DOHH2 (cell line): ENCODE results near the gene RAD51B.

ENCODE experiments used
- H3F3A ChIP-seq: fragments of 200-600 bp; sonication (generic), shearing (Covaris generic); 2 replicates; pipeline ENCODE4 v1.6.0; 2016; ENCODE audit warnings: antibody characterized with exemption, mild to moderate bottlenecking; ENCODE audit not compliant: control insufficient read depth, insufficient read depth
- H3K27ac ChIP-seq: fragments of 200-600 bp; sonication (generic); 2 replicates; pipeline ENCODE4 v1.5.1; 2014; ENCODE audit warnings: low read depth, mild to moderate bottlenecking, low read length, moderate library complexity
- H3K27me3 ChIP-seq: fragments of 200-600 bp; sonication (generic); 2 replicates; pipeline ENCODE4 v1.6.1; 2014; ENCODE audit warnings: mild to moderate bottlenecking, low read length, mixed read lengths; ENCODE audit not compliant: control insufficient read depth
- H3K36me3 ChIP-seq: fragments of 200-600 bp; sonication (generic); 2 replicates; pipeline ENCODE4 v1.6.1; 2014; ENCODE audit warnings: mild to moderate bottlenecking, low read length, moderate library complexity, mixed read lengths; ENCODE audit not compliant: control insufficient read depth
- H3K4me1 ChIP-seq: fragments of 200-600 bp; sonication (generic); 2 replicates; pipeline ENCODE4 v1.6.1; 2014; ENCODE audit warnings: mild to moderate bottlenecking, low read length, mixed read lengths; ENCODE audit not compliant: control insufficient read depth
- H3K4me2 ChIP-seq: fragments of 200-600 bp; sonication (generic); 2 replicates; pipeline ENCODE4 v1.6.0; 2014; ENCODE audit warnings: mild to moderate bottlenecking, low read length, moderate library complexity
- H3K4me3 ChIP-seq: fragments of 200-600 bp; sonication (generic); 2 replicates; pipeline ENCODE4 v1.5.1; 2014; ENCODE audit warnings: mild to moderate bottlenecking, low read length, mixed read lengths
- H3K79me2 ChIP-seq: fragments of 200-600 bp; sonication (generic); 2 replicates; pipeline ENCODE4 v1.6.1; 2014; ENCODE audit warnings: mild to moderate bottlenecking, low read length, mixed read lengths; ENCODE audit not compliant: control insufficient read depth
- H3K9me2 ChIP-seq: fragments of 200-600 bp; sonication (generic); replicated peaks from 2 replicates; pipeline ENCODE4 v1.6.1; 2014; ENCODE audit warnings: mild to moderate bottlenecking, low read length, mixed read lengths; ENCODE audit not compliant: control insufficient read depth
- H3K9me3 ChIP-seq: fragments of 200-600 bp; sonication (generic); 2 replicates; pipeline ENCODE4 v1.6.1; 2014; ENCODE audit warnings: antibody characterized with exemption, low read length, mixed read lengths; ENCODE audit not compliant: control insufficient read depth, insufficient read depth
- H4K20me1 ChIP-seq: fragments of 200-600 bp; sonication (generic); 2 replicates; pipeline ENCODE4 v1.6.0; 2014; ENCODE audit warnings: low read depth, mild to moderate bottlenecking, antibody characterized with exemption, low read length, moderate library complexity; ENCODE audit not compliant: control insufficient read depth, insufficient read depth
- CTCF ChIP-seq: fragments of 200-600 bp; sonication (generic); IDR thresholded peaks from one replicate; pipeline ENCODE4 v1.5.1; 2014; ENCODE audit warnings: antibody characterized with exemption, mild to moderate bottlenecking, low read depth, low read length; ENCODE audit not compliant: poor library complexity, severe bottlenecking
- EZH2phosphoT487 ChIP-seq: fragments of 200-600 bp; sonication (generic); IDR thresholded peaks from 2 replicates; pipeline ENCODE4 v1.6.1; 2017; ENCODE audit warnings: borderline replicate concordance, mild to moderate bottlenecking, antibody characterized with exemption, low read length, moderate library complexity, mixed read lengths

The RAD51B gene

GRCh38 chr14:68413509-68413908 lies 593.9 kb downstream of the RAD51B start:
- Histone ChIP-seq H3K9me3 (no peaks in the 10 kb centered on the region), H3K4me3 (no peak overlapping the region), H3K4me2 (no peak overlapping the region), H3K79me2 (no peaks in the 10 kb centered on the region), H3K36me3 (no peaks in the 10 kb centered on the region), H3K4me1 (peaks cover 3% of the 10 kb centered on the region), H3K27ac (no peak overlapping the region), H3K27me3 (no peaks in the 10 kb centered on the region), H3F3A (no peaks in the 10 kb centered on the region), H3K9me2 (no peaks in the 10 kb centered on the region), H4K20me1 (no peaks in the 10 kb centered on the region)
- no peak for TF ChIP-seq EZH2phosphoT487
- no peak for TF ChIP-seq CTCF

GRCh38 chr14:68414121-68414520 lies 594.5 kb downstream of the RAD51B start:
- H3K9me2 ChIP-seq, result no peaks in the 10 kb centered on the region
- no peaks in the 10 kb centered on the region for H4K20me1 ChIP-seq
- H3K27me3 ChIP-seq, result no peaks in the 10 kb centered on the region
- H3K27ac ChIP-seq, result no peak overlapping the region
- no peak overlapping the region for H3K4me3 ChIP-seq
- H3K4me2 ChIP-seq, result no peak overlapping the region
- no peaks in the 10 kb centered on the region for H3K79me2 ChIP-seq
- H3K4me1 ChIP-seq, result no peaks in the 10 kb centered on the region
- H3F3A ChIP-seq, result no peaks in the 10 kb centered on the region
- TF ChIP-seq CTCF (no peak), EZH2phosphoT487 (no peak)
- no peaks in the 10 kb centered on the region for H3K9me3 ChIP-seq
- H3K36me3 ChIP-seq, result no peaks in the 10 kb centered on the region

GRCh38 chr14:68416171-68416570 lies 596.6 kb downstream of the RAD51B start:
- no peak overlapping the region for H3K4me2 ChIP-seq
- no peak overlapping the region for H3K27ac ChIP-seq
- H4K20me1 ChIP-seq, result no peaks in the 10 kb centered on the region
- no peaks in the 10 kb centered on the region for H3K9me3 ChIP-seq
- no peaks in the 10 kb centered on the region for H3K79me2 ChIP-seq
- H3F3A ChIP-seq, result no peaks in the 10 kb centered on the region
- no peaks in the 10 kb centered on the region for H3K36me3 ChIP-seq
- no peaks in the 10 kb centered on the region for H3K27me3 ChIP-seq
- H3K9me2 ChIP-seq, result no peaks in the 10 kb centered on the region
- TF ChIP-seq EZH2phosphoT487, result no peak
- no peaks in the 10 kb centered on the region for H3K4me1 ChIP-seq
- H3K4me3 ChIP-seq, result no peak overlapping the region

GRCh38 chr14:68417009-68417650 lies 597.6 kb downstream of the RAD51B start:
- no peak overlapping the region for H3K4me2 ChIP-seq
- no peaks in the 10 kb centered on the region for H4K20me1 ChIP-seq
- TF ChIP-seq CTCF, result no peak
- no peak for TF ChIP-seq EZH2phosphoT487
- H3K4me3 ChIP-seq, result no peak overlapping the region
- H3K36me3 ChIP-seq, result no peaks in the 10 kb centered on the region
- no peaks in the 10 kb centered on the region for H3K27me3 ChIP-seq
- H3F3A ChIP-seq, result no peaks in the 10 kb centered on the region
- H3K9me3 ChIP-seq, result no peaks in the 10 kb centered on the region
- no peaks in the 10 kb centered on the region for H3K9me2 ChIP-seq
- H3K4me1 ChIP-seq, result no peaks in the 10 kb centered on the region
- H3K79me2 ChIP-seq, result no peaks in the 10 kb centered on the region
- H3K27ac ChIP-seq, result no peak overlapping the region
